ENCODE results near the gene BCAS3.

GRCh38 chr17:61343576-61343975, 665.9 kb downstream of the BCAS3 start:
- TF ChIP-seq SMC3 (conservative IDR thresholded peaks at IDR 0.05; ENCODE audit: poor library complexity) (no peak), CTCF (IDR thresholded peaks at IDR 0.05; ENCODE audit: poor library complexity, severe bottlenecking) (no peak), TAF1 (IDR thresholded peaks at IDR 0.05; ENCODE audit: low read depth) (no peak), REST (IDR thresholded peaks at IDR 0.05; ENCODE audit: borderline replicate concordance) (no peak), EZH2 (IDR thresholded peaks at IDR 0.05; ENCODE audit: borderline replicate concordance, insufficient read depth, low read length, poor library complexity, severe bottlenecking) (no peak)
